ENCODE data around the gene OR5K4. TPM values are rescaled to one million over a fixed set of nuclear protein-coding genes. Genes with fewer than 3 reads are reported as not detected.

OR5K4 gene, protein sequence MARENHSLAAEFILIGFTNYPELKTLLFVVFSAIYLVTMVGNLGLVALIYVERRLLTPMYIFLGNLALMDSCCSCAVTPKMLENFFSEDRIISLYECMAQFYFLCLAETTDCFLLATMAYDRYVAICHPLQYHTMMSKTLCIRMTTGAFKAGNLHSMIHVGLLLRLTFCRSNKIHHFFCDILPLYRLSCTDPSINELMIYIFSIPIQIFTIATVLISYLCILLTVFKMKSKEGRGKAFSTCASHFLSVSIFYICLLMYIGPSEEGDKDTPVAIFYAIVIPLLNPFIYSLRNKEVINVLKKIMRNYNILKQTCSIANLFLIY
- not detected in 2 replicates for total RNA-seq

DNA sequence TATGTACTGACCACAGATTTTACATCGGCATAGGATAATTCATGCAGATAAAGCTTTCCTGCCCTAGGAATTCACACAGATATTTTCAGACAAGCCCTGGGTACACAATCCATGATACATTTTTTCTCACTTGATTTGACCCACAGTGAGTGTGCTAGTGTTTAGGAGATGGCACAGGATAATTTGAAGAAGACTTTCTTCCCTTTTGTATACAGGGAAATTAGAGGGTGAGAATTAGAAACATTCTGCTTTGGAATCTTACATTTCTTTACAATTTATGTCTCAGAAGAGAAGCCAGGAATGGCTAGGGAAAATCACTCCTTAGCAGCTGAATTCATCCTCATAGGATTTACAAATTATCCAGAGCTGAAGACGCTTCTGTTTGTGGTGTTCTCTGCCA is at the start of gene OR5K4:
Gene OR5K4 (plus strand): TSS at position 301 of the 400 bp plus-strand sequence. CDS start 0 bp downstream, at position 301.
- intact Hi-C loops (cut with micrococcal nuclease), result no loop called here

DNA sequence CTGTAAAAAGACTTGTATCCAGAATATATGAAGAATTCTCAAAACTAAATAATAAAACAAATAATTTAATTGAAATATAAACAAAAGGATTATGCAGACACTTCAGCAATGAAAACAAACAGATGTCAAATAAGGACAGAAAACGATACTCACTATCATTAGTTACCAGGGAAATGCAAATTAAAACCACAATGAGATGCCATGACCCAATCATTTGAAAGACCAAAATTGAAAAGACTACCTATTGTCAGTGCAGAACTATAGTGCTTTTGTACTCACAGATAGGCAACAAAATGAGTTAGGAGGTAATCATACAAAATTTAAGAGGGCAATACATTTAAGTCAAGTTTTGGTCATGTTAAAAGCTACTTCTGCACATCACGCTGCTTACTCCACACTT is 31.6 kb upstream of the OR5K4 start:
- intact Hi-C loops (cut with micrococcal nuclease), result no loop called here

DNA sequence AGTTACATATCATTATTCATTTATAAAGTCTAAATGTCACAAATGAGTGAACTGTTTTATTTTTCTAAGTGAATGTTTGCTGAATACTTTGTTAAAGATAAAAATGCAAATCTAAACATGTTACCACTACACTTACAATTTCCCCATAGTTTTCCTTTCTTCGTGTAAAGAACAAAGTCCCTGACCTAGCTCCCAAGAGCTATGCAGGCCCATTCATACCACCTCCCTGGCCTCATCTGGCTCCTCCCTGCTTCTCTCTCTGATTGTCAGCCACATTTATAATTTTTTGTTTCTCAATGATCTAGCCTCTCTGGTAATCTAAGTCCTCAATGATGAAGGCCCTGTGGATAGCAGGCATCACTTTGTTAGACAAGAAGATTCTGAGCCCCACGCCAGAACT is 31.0 kb upstream of the OR5K4 start:
- intact Hi-C loops (cut with micrococcal nuclease), result no loop called here

DNA sequence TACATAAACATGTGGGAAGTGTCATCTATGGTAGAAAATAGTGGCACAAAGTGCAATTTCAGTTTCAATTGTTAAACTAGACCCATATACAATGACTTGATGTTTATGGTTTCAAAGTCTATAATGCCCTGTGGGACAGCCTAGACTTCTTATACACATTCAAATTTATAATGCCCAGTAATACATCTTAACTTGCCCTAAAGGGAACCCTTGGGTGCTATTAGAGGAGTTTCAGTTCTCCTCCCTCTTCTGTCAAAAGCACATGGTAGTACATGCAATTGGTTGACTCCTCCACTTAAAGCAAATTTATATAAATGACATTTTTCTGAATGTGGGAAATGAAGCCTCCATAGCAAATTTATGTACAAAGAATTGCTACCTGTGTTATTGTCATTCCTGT is 30.2 kb upstream of the OR5K4 start:
- intact Hi-C loops (cut with micrococcal nuclease), result no loop called here

DNA sequence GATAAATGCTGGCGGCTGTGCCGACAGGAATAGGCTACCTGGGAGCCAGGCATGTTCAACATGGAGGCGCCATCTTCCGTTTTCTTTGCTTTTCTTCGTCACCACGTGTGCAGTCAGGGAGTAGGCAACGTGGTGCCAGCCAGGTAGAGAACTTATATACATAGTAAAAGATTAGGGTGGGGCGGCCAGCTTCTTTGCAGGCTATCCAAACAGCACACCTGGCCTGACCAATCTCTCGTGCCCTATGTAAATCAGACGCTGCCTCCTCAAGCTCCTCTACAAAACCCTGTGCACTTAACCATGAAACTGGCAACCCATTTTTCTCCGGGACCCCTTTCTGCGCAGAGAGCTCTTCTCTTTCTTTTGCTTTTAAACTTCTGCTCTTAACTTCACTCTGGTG is 28.6 kb upstream of the OR5K4 start:
- intact Hi-C loops (cut with micrococcal nuclease), result no loop called here

DNA sequence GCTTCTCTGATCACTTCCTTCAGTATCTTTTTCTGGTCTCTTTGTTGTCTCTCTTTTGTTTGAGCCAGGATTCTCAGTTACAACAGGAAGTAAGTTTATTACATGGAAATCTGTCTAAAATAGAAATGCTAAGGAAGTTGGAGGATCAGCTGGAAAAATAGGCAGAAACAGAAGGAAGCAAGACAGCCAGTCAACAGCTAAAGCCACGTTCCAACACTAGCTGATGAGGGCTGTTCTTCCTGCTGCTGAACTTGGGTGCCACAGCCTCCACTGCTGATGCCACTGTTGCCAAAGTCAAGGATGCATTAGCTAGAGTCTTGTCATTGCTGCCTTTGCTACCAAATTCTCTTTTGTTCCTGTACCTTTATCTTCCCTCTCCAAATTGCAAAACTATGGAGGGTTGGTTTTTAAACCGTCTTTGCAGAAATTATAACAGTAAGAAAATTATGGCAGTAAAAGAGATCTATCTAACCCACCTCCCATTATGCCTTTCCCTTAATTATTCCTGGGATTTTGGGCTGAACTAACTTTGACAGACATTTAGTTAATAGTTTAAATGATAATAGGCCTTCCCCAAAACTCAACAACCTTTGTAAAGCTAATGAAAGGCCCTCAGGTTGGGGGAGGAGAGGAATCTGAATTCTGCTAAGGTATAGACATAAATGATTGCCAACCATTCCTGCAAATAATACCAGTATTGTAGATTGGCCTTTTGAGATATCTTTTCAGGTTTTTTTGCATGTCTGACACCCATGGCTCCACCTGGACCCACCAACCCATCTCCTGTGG is 27.4 kb upstream of the OR5K4 start:
- intact Hi-C loops (cut with micrococcal nuclease), result no loop called here

DNA sequence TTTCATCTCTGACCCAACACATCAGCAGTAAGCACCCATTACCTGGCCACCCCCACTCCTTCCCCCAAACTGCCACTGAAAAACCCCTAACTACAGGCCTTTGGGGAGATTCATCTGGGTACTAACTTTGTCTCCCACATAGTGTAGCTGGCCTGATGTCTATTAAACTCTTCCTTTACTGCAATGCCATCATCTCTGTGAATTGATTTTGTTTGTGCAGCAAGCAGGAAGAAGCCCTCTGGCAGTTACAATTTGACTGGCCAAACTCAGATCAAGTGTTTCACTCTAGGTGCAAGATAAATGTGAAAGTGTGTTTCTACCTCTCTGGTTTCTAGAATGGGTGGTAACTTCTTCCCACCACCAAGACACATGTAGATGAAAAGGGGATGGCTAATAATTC is 26.7 kb upstream of the OR5K4 start:
- intact Hi-C loops (cut with micrococcal nuclease), result no loop called here

DNA sequence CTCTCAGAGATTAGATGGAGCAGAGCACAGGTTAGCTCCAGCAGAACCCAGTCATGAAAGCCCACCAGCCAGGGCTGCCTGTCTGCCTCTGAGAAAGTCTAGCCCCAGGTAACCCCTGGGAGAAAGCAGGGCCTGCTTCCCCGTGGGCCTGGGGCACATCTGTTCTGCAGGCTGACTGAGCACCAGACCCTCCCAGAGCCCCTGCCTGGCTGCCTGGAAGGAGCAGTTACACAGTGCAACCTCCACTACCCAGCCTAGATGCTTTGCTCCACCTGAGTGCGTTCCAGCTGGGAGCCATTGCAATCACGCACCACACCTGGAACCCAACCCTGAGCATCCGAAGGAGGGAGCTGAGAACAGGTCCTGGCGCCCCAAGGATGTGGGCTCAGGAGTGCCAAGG is 24.7 kb upstream of the OR5K4 start:
- intact Hi-C loops (cut with micrococcal nuclease), result loop anchor here (1.0 to 2.0 kb wide), 6 partner anchors 141 to 536 kb away; partner anchors contain the start of gene CPOX

DNA sequence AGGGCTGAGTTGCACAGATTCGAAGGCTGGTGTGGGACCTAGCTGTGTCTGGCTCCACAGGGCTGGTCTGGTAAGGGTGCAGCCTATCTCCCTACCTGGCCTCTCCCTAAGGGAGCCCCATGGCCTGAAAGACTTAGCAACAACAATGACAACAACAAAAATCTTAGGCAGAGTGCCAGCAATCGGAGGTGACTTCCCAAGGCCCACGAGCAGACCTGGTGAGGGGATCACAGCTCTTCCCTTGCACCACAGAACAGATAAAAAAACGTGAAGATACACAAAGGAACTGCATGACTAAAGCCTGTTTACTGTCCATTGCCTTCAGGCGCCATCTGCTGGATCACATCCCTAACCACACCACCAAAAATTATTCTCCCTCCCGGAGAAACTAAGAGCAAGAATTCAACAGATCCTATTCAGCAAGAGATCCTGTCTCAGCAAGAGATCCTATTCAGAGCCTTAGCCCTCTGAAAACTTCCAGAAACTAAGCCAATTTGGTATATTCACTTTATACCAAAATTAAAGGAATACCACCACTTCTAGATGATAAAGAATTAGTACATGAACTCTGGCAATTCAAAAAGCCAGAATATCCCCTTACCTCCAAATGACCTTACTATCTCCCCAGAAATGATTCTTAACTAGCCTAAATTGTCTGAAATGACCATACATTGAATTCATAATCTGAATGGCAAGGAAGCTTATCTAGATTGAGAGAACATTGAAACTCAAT is 24.1 kb upstream of the OR5K4 start:
- intact Hi-C loops (cut with micrococcal nuclease), result loop anchor here (1.0 to 2.0 kb wide), 6 partner anchors 141 to 536 kb away; partner anchors contain the start of gene CPOX

DNA sequence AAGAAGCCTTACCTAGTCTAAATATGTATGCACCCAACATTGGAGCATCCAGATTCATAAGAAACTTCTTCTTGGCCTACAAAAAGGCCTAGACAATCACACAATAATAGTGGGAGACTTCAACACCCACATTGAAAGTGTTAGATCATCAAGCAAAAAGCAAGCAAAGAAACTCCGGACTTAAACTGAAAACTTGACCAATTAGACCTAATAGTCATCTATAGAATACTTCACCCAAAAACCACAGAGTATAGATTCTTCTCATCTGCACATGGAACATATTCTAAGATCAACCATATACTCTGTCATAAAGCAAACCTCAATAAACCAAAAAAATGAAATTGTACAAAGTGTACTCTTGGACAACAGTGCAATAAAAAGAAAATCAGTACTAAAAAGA is 22.3 kb upstream of the OR5K4 start:
- intact Hi-C loops (cut with micrococcal nuclease), result no loop called here

DNA sequence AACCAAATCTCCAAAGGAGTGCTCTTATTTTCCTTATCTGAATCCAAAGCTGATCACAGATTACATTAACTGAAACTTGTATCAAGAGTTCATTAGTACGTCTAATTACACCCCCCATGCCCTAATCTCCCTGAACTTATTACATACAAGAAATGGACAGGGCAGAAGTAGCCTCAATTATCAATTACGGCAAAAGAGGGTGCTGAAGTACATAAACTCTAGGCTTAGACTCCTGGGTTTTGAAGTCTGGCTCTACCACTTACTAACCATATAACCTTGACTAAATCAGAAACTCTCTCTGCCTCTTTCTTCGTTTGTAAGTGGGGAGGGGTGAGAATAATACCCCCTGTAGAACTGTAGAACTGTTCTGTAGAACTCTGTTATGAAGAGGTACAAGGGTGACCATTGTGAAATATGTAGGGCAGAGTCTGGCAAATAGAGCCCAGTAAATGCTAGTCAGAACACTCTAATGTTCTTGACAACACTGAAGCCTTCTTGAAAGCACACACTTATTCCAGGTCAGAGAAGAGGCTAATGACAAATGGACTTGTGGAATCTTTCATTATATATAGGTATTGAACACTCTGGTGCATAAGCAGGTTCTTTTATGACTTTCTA is 19.6 kb upstream of the OR5K4 start:
- intact Hi-C loops (cut with micrococcal nuclease), result no loop called here

DNA sequence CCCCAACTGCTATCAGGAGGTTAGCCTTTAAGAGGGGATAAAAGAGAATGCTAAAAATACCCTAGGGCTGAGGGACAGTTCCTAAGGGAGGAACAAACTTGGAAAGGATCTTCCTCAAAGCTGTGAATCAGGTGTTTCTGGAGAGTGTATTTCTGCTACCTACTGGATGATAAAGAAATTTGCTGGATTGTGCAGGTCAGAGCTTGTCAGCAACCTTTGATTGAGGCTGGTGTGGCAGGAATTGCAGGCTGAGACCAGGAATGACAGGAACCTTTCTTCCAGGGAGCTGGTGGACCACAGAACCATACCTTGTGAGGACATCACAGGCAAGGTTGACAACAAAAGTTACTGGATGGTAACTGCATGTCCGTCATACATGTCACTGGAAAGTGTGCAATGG is 14.6 kb upstream of the OR5K4 start:
- intact Hi-C loops (cut with micrococcal nuclease), result no loop called here

DNA sequence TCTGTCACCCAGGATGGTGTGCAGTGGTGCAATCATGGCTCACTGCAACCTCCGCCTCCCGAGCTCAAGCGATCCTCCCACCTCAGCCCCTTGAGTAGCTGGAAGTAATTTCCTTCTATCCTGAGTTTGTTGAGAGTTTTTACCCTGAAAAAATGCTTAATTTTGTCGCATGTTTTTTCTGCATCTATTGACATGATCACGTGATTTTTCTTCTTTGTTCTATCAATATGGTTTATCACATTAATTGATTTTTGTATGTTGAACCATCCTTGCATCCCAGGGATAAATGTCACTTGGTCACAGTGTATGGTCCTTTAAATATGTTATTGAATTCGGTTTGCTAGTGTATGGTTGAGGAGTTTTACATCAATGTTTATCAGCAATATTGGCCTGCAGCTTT is 11.9 kb upstream of the OR5K4 start:
- intact Hi-C loops (cut with micrococcal nuclease), result loop anchor here (5.0 kb wide), 1 partner anchor 256 kb away; no protein-coding TSS in a partner anchor

DNA sequence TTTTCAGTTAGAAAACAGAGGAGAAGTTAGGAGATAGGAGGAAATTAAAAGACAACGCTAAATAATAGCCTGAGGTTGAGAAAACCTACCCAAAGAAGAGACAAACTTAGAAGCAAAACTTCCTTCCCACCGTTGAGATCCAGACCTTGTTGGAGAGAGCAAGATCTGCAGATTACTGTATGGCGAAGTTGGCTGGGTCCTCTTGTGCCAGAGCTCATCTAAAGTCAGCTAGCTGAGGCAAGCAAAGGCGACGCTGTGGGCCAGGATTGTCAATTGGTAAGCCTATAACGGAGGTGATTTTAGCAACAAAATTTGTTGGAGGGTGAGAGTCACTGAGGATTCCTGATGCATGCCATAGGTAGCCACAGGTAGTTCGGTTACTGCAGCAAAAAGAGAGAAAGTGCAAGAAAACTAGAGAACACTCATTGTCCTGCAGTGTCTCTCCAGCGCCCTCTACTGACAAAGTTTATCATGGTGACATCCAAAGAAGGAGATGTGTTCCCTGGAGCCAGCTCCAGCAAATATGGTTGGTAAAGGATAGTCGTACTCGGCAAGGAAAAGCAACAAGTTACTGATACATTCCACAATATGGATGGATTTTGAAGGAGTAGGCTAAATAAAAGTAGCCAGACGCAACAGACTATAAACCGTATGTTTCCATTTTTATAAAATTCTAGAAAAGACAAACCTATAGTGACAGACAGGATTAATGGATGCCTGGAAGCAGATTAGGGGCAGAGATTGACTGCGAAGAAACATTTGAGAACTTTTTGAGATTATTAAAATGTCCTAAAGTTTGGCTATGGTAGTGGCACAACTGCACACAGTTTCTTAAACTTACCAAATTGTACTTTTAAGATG is 9.8 kb upstream of the OR5K4 start:
- intact Hi-C loops (cut with micrococcal nuclease), result loop anchor here (1.0 to 5.0 kb wide), 3 partner anchors 229 to 305 kb away; no protein-coding TSS in a partner anchor

DNA sequence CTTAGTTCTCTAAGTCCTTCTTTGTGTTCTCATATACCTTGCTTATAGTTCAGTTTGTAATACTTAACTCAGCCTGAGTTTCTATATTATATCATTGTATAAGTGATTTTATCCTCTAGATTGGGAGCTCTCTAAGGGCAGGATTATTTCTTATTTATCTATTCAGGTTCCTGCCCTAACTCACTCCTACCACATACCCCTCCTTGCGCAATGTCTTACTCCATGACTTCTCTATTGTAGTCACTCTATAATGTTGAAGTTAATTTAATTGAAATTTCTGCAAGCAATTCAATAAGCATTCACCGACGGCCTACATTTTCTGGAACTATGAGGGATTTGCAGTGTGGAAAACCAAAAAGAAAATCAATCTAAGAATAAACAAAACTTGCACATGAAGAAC is 3.6 kb upstream of the OR5K4 start:
- intact Hi-C loops (cut with micrococcal nuclease), result no loop called here

DNA sequence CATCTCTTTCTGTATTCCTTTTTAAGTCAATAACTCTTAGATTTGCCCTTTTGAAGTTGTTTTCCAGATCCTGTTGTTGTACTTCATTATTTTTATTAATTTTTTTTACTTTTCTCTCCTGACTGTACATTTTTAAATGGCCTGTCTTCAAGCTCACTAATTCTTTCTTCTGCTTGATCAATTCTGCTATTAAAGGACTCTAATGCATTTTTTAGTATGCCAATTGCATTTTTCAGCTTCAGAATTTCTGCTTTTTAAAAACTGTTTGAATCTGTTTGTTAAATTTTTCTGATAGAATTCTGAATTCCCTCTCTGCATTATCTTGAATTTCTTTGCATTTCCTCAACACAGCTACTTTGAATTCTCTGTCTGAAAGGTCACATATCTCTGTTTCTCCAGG is 5.6 kb downstream of the OR5K4 start:
- intact Hi-C loops (cut with micrococcal nuclease), result no loop called here

DNA sequence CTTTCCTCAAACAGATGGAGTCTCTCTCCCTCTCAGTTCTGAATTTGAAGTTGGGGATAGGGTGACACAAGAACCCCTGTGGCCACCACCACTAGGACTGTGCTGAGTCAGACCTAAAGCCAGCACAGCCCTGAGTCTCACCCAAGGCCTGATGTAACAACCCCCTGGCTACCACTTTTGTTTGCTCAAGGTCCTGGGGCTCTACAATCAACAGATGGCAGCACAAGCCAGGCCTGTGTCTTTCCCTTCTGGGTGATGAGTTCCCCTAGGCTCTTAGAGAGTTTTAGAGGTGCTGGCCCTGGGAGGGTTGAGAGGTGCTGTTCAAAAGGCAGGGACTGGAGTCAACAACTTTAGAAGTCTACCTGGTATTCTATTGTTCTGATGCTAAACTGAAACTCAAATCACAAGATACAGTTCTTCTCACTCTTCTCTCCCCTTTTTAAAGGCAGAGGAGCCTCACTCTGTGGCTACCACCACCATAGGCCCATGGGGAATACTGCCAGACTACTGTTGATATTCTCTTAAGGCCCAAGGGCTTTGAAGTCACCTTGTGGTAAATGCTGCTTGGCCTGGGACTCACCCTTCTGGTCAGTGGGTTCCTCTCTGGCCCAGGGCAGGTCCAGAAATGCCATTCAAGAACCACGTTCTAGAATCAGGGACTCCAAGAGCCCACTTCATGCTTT is 6.5 kb downstream of the OR5K4 start:
- intact Hi-C loops (cut with micrococcal nuclease), result loop anchor here (1.0 to 2.0 kb wide), 4 partner anchors 213 to 297 kb away; partner anchors contain the start of gene CPOX

DNA sequence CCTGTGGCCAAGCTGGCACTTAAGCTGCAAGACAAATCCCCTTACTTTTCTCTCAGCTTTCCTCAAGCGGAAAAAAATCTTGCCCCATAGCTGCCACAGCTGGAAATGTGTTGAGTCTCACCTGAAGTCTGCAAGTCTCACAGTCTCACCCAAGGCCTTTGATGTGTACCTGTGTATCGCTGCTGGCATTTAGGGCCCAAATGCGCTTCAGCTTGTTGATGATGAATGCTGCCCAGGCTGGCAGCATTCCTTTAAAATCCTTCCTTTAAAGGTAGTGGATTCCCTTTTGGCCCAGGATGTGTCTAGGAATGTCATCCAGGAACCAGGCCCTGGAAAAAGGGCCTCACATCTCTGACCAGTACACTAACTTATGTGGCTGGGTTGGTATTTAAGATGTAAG is 7.0 kb downstream of the OR5K4 start:
- intact Hi-C loops (cut with micrococcal nuclease), result loop anchor here (1.0 to 2.0 kb wide), 4 partner anchors 213 to 297 kb away; partner anchors contain the start of gene CPOX

DNA sequence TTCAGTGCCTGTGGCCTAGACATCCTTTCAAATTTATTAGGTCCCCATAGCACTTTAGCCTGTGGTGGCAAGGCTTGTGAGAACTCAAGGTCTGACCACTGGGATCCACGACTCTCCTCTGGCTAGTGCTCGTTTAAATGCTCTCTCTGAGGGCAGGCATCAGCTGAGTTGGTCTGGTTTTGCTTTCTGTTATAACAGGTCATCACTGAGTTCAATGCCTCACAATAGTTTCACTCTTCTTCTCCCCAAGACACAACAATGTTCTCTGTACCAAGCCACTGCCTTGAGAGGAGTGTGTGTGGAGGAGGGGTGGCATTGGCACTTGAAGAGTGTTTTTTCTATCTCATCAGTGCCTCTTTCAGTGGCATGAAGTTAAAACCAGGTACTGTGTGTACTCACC is 7.6 kb downstream of the OR5K4 start:
- intact Hi-C loops (cut with micrococcal nuclease), result loop anchor here (2.0 kb wide), 1 partner anchor 232 kb away; the partner anchor contains the start of gene CPOX
